DOHH2 (cell line): ENCODE results near the gene CLIC4.

Experiments
- H3F3A ChIP-seq: fragments of 200-600 bp; sonication (generic), shearing (Covaris generic); 2 replicates; pipeline ENCODE4 v1.6.0; 2016; ENCODE audit warnings: antibody characterized with exemption, mild to moderate bottlenecking; ENCODE audit not compliant: control insufficient read depth, insufficient read depth
- H3K27ac ChIP-seq: fragments of 200-600 bp; sonication (generic); 2 replicates; pipeline ENCODE4 v1.5.1; 2014; ENCODE audit warnings: low read depth, mild to moderate bottlenecking, low read length, moderate library complexity
- H3K27me3 ChIP-seq: fragments of 200-600 bp; sonication (generic); 2 replicates; pipeline ENCODE4 v1.6.1; 2014; ENCODE audit warnings: mild to moderate bottlenecking, low read length, mixed read lengths; ENCODE audit not compliant: control insufficient read depth
- H3K36me3 ChIP-seq: fragments of 200-600 bp; sonication (generic); 2 replicates; pipeline ENCODE4 v1.6.1; 2014; ENCODE audit warnings: mild to moderate bottlenecking, low read length, moderate library complexity, mixed read lengths; ENCODE audit not compliant: control insufficient read depth
- H3K4me1 ChIP-seq: fragments of 200-600 bp; sonication (generic); 2 replicates; pipeline ENCODE4 v1.6.1; 2014; ENCODE audit warnings: mild to moderate bottlenecking, low read length, mixed read lengths; ENCODE audit not compliant: control insufficient read depth
- H3K4me2 ChIP-seq: fragments of 200-600 bp; sonication (generic); 2 replicates; pipeline ENCODE4 v1.6.0; 2014; ENCODE audit warnings: mild to moderate bottlenecking, low read length, moderate library complexity
- H3K4me3 ChIP-seq: fragments of 200-600 bp; sonication (generic); 2 replicates; pipeline ENCODE4 v1.5.1; 2014; ENCODE audit warnings: mild to moderate bottlenecking, low read length, mixed read lengths
- H3K79me2 ChIP-seq: fragments of 200-600 bp; sonication (generic); 2 replicates; pipeline ENCODE4 v1.6.1; 2014; ENCODE audit warnings: mild to moderate bottlenecking, low read length, mixed read lengths; ENCODE audit not compliant: control insufficient read depth
- H3K9me2 ChIP-seq: fragments of 200-600 bp; sonication (generic); replicated peaks from 2 replicates; pipeline ENCODE4 v1.6.1; 2014; ENCODE audit warnings: mild to moderate bottlenecking, low read length, mixed read lengths; ENCODE audit not compliant: control insufficient read depth
- H3K9me3 ChIP-seq: fragments of 200-600 bp; sonication (generic); 2 replicates; pipeline ENCODE4 v1.6.1; 2014; ENCODE audit warnings: antibody characterized with exemption, low read length, mixed read lengths; ENCODE audit not compliant: control insufficient read depth, insufficient read depth
- H4K20me1 ChIP-seq: fragments of 200-600 bp; sonication (generic); 2 replicates; pipeline ENCODE4 v1.6.0; 2014; ENCODE audit warnings: low read depth, mild to moderate bottlenecking, antibody characterized with exemption, low read length, moderate library complexity; ENCODE audit not compliant: control insufficient read depth, insufficient read depth
- CTCF ChIP-seq: fragments of 200-600 bp; sonication (generic); IDR thresholded peaks from one replicate; pipeline ENCODE4 v1.5.1; 2014; ENCODE audit warnings: antibody characterized with exemption, mild to moderate bottlenecking, low read depth, low read length; ENCODE audit not compliant: poor library complexity, severe bottlenecking
- EZH2phosphoT487 ChIP-seq: fragments of 200-600 bp; sonication (generic); IDR thresholded peaks from 2 replicates; pipeline ENCODE4 v1.6.1; 2017; ENCODE audit warnings: borderline replicate concordance, mild to moderate bottlenecking, antibody characterized with exemption, low read length, moderate library complexity, mixed read lengths

Gene CLIC4

GRCh38 chr1:24874056-24874455, 128.8 kb downstream of the CLIC4 start:
- H3K4me2 ChIP-seq = no peak overlapping the region
- no peaks in the 10 kb centered on the region for H3F3A ChIP-seq
- no peaks in the 10 kb centered on the region for H3K9me2 ChIP-seq
- H3K27ac ChIP-seq = no peak overlapping the region
- TF ChIP-seq CTCF (no peak), EZH2phosphoT487 (no peak)
- no peaks in the 10 kb centered on the region for H3K9me3 ChIP-seq
- H3K27me3 ChIP-seq = 0 out of 2 replicates have a peak, but pooled peaks cover 10% of the 10 kb centered on the region
- H3K4me1 ChIP-seq = peaks cover 11% of the 10 kb centered on the region
- H4K20me1 ChIP-seq = no peaks in the 10 kb centered on the region
- H3K36me3 ChIP-seq = no peaks in the 10 kb centered on the region
- no peaks in the 10 kb centered on the region for H3K79me2 ChIP-seq
- no peak overlapping the region for H3K4me3 ChIP-seq

DNA sequence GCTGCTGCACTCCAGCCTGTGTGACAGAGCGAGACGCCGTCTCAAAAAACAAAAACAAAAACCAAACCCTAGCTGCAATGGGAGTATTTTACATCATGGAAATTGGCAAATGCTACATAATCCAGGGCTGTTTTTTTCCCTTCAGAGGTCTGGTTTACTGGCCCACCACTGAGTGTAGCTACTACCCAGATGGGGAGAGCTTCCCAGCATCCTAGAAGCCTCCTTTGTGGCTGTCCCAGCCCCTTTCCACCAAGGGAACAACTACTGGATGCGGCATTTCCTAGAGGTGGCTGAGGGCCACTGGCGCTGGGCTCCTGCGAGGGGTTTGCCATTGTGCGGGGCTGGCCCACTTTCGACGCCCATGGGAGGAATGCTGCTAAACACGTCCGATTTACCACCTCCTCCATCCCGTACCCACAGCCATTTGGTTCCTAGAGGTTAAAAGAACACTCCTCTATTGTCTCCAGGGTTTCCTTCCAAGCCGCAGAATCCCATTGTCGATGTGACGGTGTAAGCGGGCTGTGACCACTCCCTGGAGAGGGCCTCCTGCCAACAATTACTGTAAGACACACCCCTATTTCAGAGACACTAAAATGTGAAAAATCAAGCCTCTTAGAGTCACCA, 129.5 kb downstream of the CLIC4 start:
- Histone ChIP-seq H3K36me3 (no peaks in the 10 kb centered on the region), H3K4me2 (no peak overlapping the region), H3K4me3 (no peak overlapping the region), H3F3A (no peaks in the 10 kb centered on the region), H3K9me2 (no peaks in the 10 kb centered on the region), H4K20me1 (no peaks in the 10 kb centered on the region), H3K79me2 (no peaks in the 10 kb centered on the region), H3K27ac (no peak overlapping the region), H3K27me3 (0 out of 2 replicates have a peak, but pooled peaks cover 12% of the 10 kb centered on the region), H3K9me3 (no peaks in the 10 kb centered on the region), H3K4me1 (peaks cover 11% of the 10 kb centered on the region)
- TF ChIP-seq EZH2phosphoT487 = no peak
- no peak for TF ChIP-seq CTCF

DNA sequence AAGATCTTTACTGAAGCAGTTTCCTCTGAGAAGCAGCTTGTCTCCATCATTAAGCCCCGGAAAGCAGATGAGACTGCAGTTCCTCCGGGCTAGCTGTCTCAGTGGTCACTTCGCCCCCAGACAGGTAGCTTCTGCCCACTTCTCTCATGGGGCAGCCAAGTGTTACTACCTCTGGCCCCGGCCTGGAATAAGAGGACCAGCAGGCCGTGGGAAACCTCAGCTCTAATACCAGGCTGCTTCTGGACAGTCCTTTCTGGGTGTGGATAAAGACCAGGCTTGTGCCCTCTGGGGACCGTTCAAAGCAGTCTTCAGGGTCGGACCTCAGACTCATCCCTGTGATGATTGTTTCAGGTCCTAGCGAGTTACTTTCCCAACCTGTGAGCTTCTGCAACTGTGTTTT, 130.0 kb downstream of the CLIC4 start:
- Histone ChIP-seq H3K4me2 (no peak overlapping the region), H3K9me2 (no peaks in the 10 kb centered on the region), H3K4me1 (peaks cover 10% of the 10 kb centered on the region), H3K36me3 (no peaks in the 10 kb centered on the region), H3K27ac (no peak overlapping the region), H3K79me2 (no peaks in the 10 kb centered on the region), H3K4me3 (no peak overlapping the region), H3K9me3 (no peaks in the 10 kb centered on the region), H3K27me3 (0 out of 2 replicates have a peak, but pooled peaks cover 12% of the 10 kb centered on the region), H4K20me1 (no peaks in the 10 kb centered on the region), H3F3A (no peaks in the 10 kb centered on the region)
- TF ChIP-seq CTCF (no peak), EZH2phosphoT487 (no peak)
